ENCODE results near the gene ADAM10.

ADAM10 gene

GRCh38 chr15:58569455-58569854 lies 180.1 kb downstream of the ADAM10 start:
- DNase-seq = no peak

GRCh38 chr15:58568157-58568571 lies 181.3 kb downstream of the ADAM10 start:
- no peak for DNase-seq

GRCh38 chr15:58566029-58566428 lies 183.5 kb downstream of the ADAM10 start:
- no peak for DNase-seq

- DNase-seq = no peak
Observed at GRCh38 chr15:58565619-58566018, 183.9 kb downstream of the ADAM10 start.

GRCh38 chr15:58564981-58565380 lies 184.5 kb downstream of the ADAM10 start:
- no peak for DNase-seq

GRCh38 chr15:58562135-58562534 lies 187.4 kb downstream of the ADAM10 start:
- DNase-seq = no peak

- DNase-seq = no peak
Observed at GRCh38 chr15:58561321-58561720, 188.2 kb downstream of the ADAM10 start.

- no peak for DNase-seq
Observed at GRCh38 chr15:58559904-58560588, 189.5 kb downstream of the ADAM10 start.

GRCh38 chr15:58558777-58559176 lies 190.7 kb downstream of the ADAM10 start:
- DNase-seq = no peak

- no peak for DNase-seq
Observed at GRCh38 chr15:58556541-58556940, 193.0 kb downstream of the ADAM10 start.

GRCh38 chr15:58556028-58556361 lies 193.5 kb downstream of the ADAM10 start:
- no peak for DNase-seq

GRCh38 chr15:58555162-58556027 lies 194.1 kb downstream of the ADAM10 start:
- DNase-seq = no peak

- no peak for DNase-seq
Observed at GRCh38 chr15:58554758-58555157, 194.7 kb downstream of the ADAM10 start.

- DNase-seq = no peak
Observed at GRCh38 chr15:58553365-58553918, 196.1 kb downstream of the ADAM10 start.

GRCh38 chr15:58552505-58553364 lies 196.8 kb downstream of the ADAM10 start:
- DNase-seq = no peak

- no peak for DNase-seq
Observed at GRCh38 chr15:58551764-58552504, 197.6 kb downstream of the ADAM10 start.

- DNase-seq = no peak
Observed at GRCh38 chr15:58551084-58551763, 198.3 kb downstream of the ADAM10 start.

- no peak for DNase-seq
Observed at GRCh38 chr15:58549785-58550074, 199.8 kb downstream of the ADAM10 start.

GRCh38 chr15:58549013-58549784 lies 200.3 kb downstream of the ADAM10 start:
- no peak for DNase-seq

GRCh38 chr15:58548308-58549012 lies 201.0 kb downstream of the ADAM10 start:
- no peak for DNase-seq
